ENCODE results near the gene MRPS10.
"Not testable (repeated sequence)": the region's sequence is repeated elsewhere in the genome, so short reads cannot be mapped to it uniquely, and the experiment has no call there.

- TF ChIP-seq CTCF (IDR thresholded peaks at IDR 0.05 in 2 of 3, conservative IDR thresholded peaks at IDR 0.05 in 1 of 3; ENCODE audit: borderline replicate concordance in 1 of 3, insufficient read depth in 1 of 3, low read depth in 2 of 3, low read length in 2 of 3); POLR2AphosphoS5 (IDR thresholded peaks at IDR 0.05; ENCODE audit: low read depth, low read length); MAX (IDR thresholded peaks at IDR 0.05); JUND (IDR thresholded peaks at IDR 0.05); YY1 (IDR thresholded peaks at IDR 0.05; ENCODE audit: extremely low read depth, insufficient replicate concordance, low read depth, low read length); EZH2 (IDR thresholded peaks at IDR 0.05); POLR2A (IDR thresholded peaks at IDR 0.05; ENCODE audit: borderline replicate concordance, extremely low read depth, insufficient read depth, insufficient read length); ZBTB33 (IDR thresholded peaks at IDR 0.05; ENCODE audit: extremely low read depth, insufficient replicate concordance, low read length); ATF3 (IDR thresholded peaks at IDR 0.05): not testable (repeated sequence)
Measured at GRCh38 chr6:42192385-42192784, 25.3 kb downstream of the MRPS10 start.
